Gastroesophageal sphincter (tissue), 3 donors: ENCODE measurements around the gene RIMS4.
A peak's percentile ranks its signal among the peaks of the same experiment; 100 is the strongest.

ENCODE experiments used
- EP300 ChIP-seq: sonication (generic); formaldehyde crosslinking; IDR thresholded peaks from one replicate; pipeline ENCODE4 v1.6.1; 2017; ENCODE audit warnings: antibody characterized with exemption, mild to moderate bottlenecking
- POLR2A ChIP-seq, 2 donors: fragments of 450-650 bp; IDR thresholded peaks; one replicate each; pipeline ENCODE4 v1.6.1; 2017; ENCODE audit warnings: antibody characterized with exemption in 2 of 2, mild to moderate bottlenecking in 2 of 2, moderate library complexity in 1 of 2
- POLR2AphosphoS5 ChIP-seq: sonication (generic); formaldehyde crosslinking; IDR thresholded peaks from one replicate; pipeline ENCODE4 v1.6.1; 2017; ENCODE audit warnings: antibody characterized with exemption
- TF ChIP-seq, protein P1 (sequence below), 4 experiments: fragments of 200-600 bp in 2 of 4; fragments of 450-650 bp in 2 of 4; sonication (generic) in 1 of 4; IDR thresholded peaks; one replicate each; pipeline ENCODE4 v1.5.1; 2017 to 2019; ENCODE audit warnings: antibody characterized with exemption in 4 of 4, mild to moderate bottlenecking in 2 of 4, moderate library complexity in 2 of 4

DNA sequence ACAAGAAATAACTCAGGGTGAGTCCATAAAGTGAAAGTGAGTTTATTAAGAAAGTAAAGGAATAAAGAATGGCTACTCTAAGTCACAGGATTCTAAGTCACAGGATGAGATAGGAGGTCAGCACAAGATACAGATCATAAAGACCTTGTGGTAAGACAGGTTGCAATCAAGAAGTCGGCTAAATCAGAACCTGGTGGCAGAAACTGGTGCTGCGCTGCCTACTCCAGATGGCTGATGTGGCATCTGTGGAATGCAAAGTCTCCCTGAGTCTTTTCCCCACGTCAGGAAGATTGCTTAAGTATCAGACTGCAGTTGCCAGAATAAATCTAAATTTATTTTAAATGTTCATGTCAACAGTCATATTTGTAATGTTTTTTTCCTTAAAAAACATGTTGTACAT lies 75.4 kb downstream of the RIMS4 start:
- TF ChIP-seq, protein P1, sequence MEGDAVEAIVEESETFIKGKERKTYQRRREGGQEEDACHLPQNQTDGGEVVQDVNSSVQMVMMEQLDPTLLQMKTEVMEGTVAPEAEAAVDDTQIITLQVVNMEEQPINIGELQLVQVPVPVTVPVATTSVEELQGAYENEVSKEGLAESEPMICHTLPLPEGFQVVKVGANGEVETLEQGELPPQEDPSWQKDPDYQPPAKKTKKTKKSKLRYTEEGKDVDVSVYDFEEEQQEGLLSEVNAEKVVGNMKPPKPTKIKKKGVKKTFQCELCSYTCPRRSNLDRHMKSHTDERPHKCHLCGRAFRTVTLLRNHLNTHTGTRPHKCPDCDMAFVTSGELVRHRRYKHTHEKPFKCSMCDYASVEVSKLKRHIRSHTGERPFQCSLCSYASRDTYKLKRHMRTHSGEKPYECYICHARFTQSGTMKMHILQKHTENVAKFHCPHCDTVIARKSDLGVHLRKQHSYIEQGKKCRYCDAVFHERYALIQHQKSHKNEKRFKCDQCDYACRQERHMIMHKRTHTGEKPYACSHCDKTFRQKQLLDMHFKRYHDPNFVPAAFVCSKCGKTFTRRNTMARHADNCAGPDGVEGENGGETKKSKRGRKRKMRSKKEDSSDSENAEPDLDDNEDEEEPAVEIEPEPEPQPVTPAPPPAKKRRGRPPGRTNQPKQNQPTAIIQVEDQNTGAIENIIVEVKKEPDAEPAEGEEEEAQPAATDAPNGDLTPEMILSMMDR (IDR thresholded peaks at IDR 0.05) = peak; percentile 27 to 50 (median 36)
- TF ChIP-seq POLR2AphosphoS5 = no peak
- TF ChIP-seq POLR2A (IDR thresholded peaks at IDR 0.05) = no peak
- TF ChIP-seq EP300 = no peak
